Adrenal gland (tissue), 12 donors: ENCODE measurements around the gene GLI1. TPM values are rescaled to one million over a fixed set of nuclear protein-coding genes. Genes with fewer than 3 reads are reported as not detected.

Experiments used
- DNase-seq, 7 donors: peaks; one replicate each; pipeline ENCODE4 v3.0.0-alpha.2; 2019 to 2020
- H3K27ac ChIP-seq, 5 donors: fragments of 200-600 bp; sonication (generic) in 4 of 5; 1 replicate in 3 of 5; 2 replicates in 2 of 5; pipeline versions ENCODE4 v1.5.1 to v1.8.0; 2016 to 2020; ENCODE audit warnings: mild to moderate bottlenecking in 1 of 5
- H3K27me3 ChIP-seq: fragments of 200-600 bp; 2 replicates; pipeline ENCODE4 v1.8.0; 2021
- H3K36me3 ChIP-seq, 2 donors: fragments of 200-600 bp; replicated peaks in 1 of 2; 1 replicate in 1 of 2; 2 replicates in 1 of 2; pipeline versions ENCODE4 v1.5.1 to v1.8.0; 2018 to 2022
- H3K4me1 ChIP-seq, 2 donors: fragments of 200-600 bp; replicated peaks in 1 of 2; 1 replicate in 1 of 2; 2 replicates in 1 of 2; pipeline versions ENCODE4 v1.5.1 to v1.8.0; 2018 to 2021
- H3K4me3 ChIP-seq, 4 donors: fragments of 200-600 bp; sonication (generic) in 3 of 4; one replicate each; pipeline ENCODE4 v1.5.1; 2016 to 2018
- H3K9me3 ChIP-seq, 3 donors: fragments of 200-600 bp; sonication (generic) in 1 of 3; replicated peaks in 1 of 3; 1 replicate in 2 of 3; 2 replicates in 1 of 3; pipeline versions ENCODE4 v1.5.1 to v1.8.0; 2016 to 2021
- CTCF ChIP-seq, 6 experiments: fragments of 450-650 bp in 4 of 6; fragments of 200-600 bp in 2 of 6; sonication (generic) in 1 of 6; IDR thresholded peaks; 1 replicate in 5 of 6; 2 replicates in 1 of 6; pipeline versions ENCODE4 v1.5.1 to v1.8.0; 2016 to 2021; ENCODE audit warnings: antibody characterized with exemption in 6 of 6, mild to moderate bottlenecking in 2 of 6, moderate library complexity in 1 of 6
- POLR2A ChIP-seq, 2 donors: fragments of 450-650 bp; IDR thresholded peaks; one replicate each; pipeline ENCODE4 v1.6.1; 2017; ENCODE audit warnings: antibody characterized with exemption in 2 of 2, mild to moderate bottlenecking in 2 of 2, moderate library complexity in 1 of 2
- WGBS, 4 donors: extraction: QIAGEN DNeasy Blood & Tissue Kit in 2 of 4; methylation state at CpG; one replicate each; pipeline versions ENCODE4 v1.1.5 to v1.1.7; 2013 to 2017; 5-methylcytosine and 5-hydroxymethylcytosine counted together
- intact Hi-C, 2 donors: fragments of 100-400 bp; cut with DNase I; formaldehyde crosslinking; loops; one replicate each; pipeline versions ENCODE4 v1.14.1 to v1.15.0; 2022 to 2023
- polyA plus RNA-seq, 3 donors: library from polyadenylated mRNA; stranded (reverse); fragments of 200-250 nt in 2 of 3; fragments of 350-450 nt in 1 of 3; fragmentation: Illumina TruSeq in 1 of 3; extraction: RNeasy Lipid Tissue Mini Kit (QIAGEN cat#74804) in 1 of 3; gene quantifications; one replicate each; pipeline ENCODE4 v1.2.3, GENCODE V29; 2013 to 2014
- total RNA-seq, 9 donors: library from RNA; depleted of rRNA in 4 of 9; stranded (reverse); fragments of >200 nt in 4 of 9; fragments of 120-200 nt in 1 of 9; fragmentation: NEBNext Ultra II Directional in 1 of 9; extraction: Animal tissue kit (Norgen Biotek cat#: 25700) in 1 of 9; gene quantifications; one replicate each; pipeline versions ENCODE4 v1.1.0 to v1.2.4, GENCODE V29; 2013 to 2023
- donor health status: healthy with polysubstance abuse.
- donor health status: Bipolar disorder and iron deficiency.
- donor health status: DM: yes; HTN: yes; CAD: no.
- donor health status: DM: no; HTN: no; CAD: no.
- donor health status: DM: no; HTN: no; CAD: no.
- donor health status: DM: yes; HTN: yes; CAD: no.

Gene GLI1
- total and polyA plus RNA-seq, 12 donors, result 0.30 to 7.2 (median 1.4) TPM

GRCh38 chr12:57485695-57486094, 26.1 kb downstream of the GLI1 start:
- Histone ChIP-seq H3K36me3 (peaks cover 0 to 11% of the 10 kb centered on the region in 2 donors), H3K27ac (no peak overlapping the region), H3K27me3 (no peaks in the 10 kb centered on the region), H3K4me1 (peaks cover 10 to 11% of the 10 kb centered on the region in 2 donors), H3K9me3 (no peaks in the 10 kb centered on the region), H3K4me3 (no peak overlapping the region)
- DNase-seq, result no peak
- intact Hi-C loops, result no loop called here
- no peak for TF ChIP-seq CTCF (IDR thresholded peaks at IDR 0.05)
- no peak for TF ChIP-seq POLR2A (IDR thresholded peaks at IDR 0.05)

- WGBS, 4 donors, result 85 to 90% (median 88%) methylated on average over 26 to 27 of the region's 27 CpGs
- Histone ChIP-seq H3K27ac (peak overlapping the region in 1 of 5 donors; percentile 48), H3K4me3 (peak overlapping the region in 2 of 4 donors; percentile 29 to 75), H3K27me3 (no peaks in the 10 kb centered on the region), H3K9me3 (no peaks in the 10 kb centered on the region), H3K36me3 (peaks cover 0 to 26% of the 10 kb centered on the region in 2 donors), H3K4me1 (peaks cover 10 to 11% of the 10 kb centered on the region in 2 donors)
- intact Hi-C loops, result no loop called here
- peak in 2 of 7 donors; percentile 29 to 59 for DNase-seq
- TF ChIP-seq POLR2A (IDR thresholded peaks at IDR 0.05), result no peak
- TF ChIP-seq CTCF (IDR thresholded peaks at IDR 0.05), result no peak
Observed at GRCh38 chr12:57487055-57487596, 27.5 kb downstream of the GLI1 start.

GRCh38 chr12:57487597-57488401, 28.2 kb downstream of the GLI1 start, which contains the start of gene MARS1:
Gene MARS1 (plus strand): TSS chr12:57488068. CDS start chr12:57488091, 23 bp downstream.
- Histone ChIP-seq H3K9me3 (no peaks in the 10 kb centered on the region), H3K36me3 (peaks cover 0 to 28% of the 10 kb centered on the region in 2 donors), H3K27ac (peak within 1 kb of the TSS in 4 of 5 donors; percentile 21 to 91 (median 50)), H3K4me1 (peaks cover 10 to 11% of the 10 kb centered on the region in 2 donors), H3K27me3 (no peaks in the 10 kb centered on the region), H3K4me3 (peak within 1 kb of the TSS in 3 of 4 donors; percentile 1 to 75 (median 52))
- intact Hi-C loops, result no loop called here
- 6 to 9% (median 8%) methylated on average over 42 to 47 of the region's 47 CpGs for WGBS, 4 donors
- peak; percentile 93 to 98 (median 96) for DNase-seq
- peak in 1 of 2 donors; percentile 74 for TF ChIP-seq POLR2A (IDR thresholded peaks at IDR 0.05)
- TF ChIP-seq CTCF (IDR thresholded peaks at IDR 0.05), result peak in 1 of 6 experiments; percentile 18

GRCh38 chr12:57488402-57489156, 29.0 kb downstream of the GLI1 start:
- DNase-seq, result no peak
- Histone ChIP-seq H3K4me3 (peak overlapping the region in 3 of 4 donors; percentile 1 to 75 (median 52)), H3K4me1 (peaks cover 10 to 11% of the 10 kb centered on the region in 2 donors), H3K36me3 (peaks cover 0 to 28% of the 10 kb centered on the region in 2 donors), H3K27ac (peak overlapping the region in 3 of 5 donors; percentile 48 to 91 (median 51)), H3K9me3 (no peaks in the 10 kb centered on the region), H3K27me3 (no peaks in the 10 kb centered on the region)
- intact Hi-C loops, result no loop called here
- no peak for TF ChIP-seq POLR2A (IDR thresholded peaks at IDR 0.05)
- TF ChIP-seq CTCF (IDR thresholded peaks at IDR 0.05), result no peak
- 22 to 27% (median 25%) methylated on average over 11 of the region's 11 CpGs for WGBS, 4 donors
